ENCODE measurements around the gene NOB1. TPM values are rescaled to one million over a fixed set of nuclear protein-coding genes. Genes with fewer than 3 reads are reported as not detected.

The NOB1 gene
- total and polyA plus RNA-seq, 3 donors from 2014 or later = 29.5 to 42.6 (median 34.6) TPM

GRCh38 chr16:69693916-69694315 lies 60.8 kb downstream of the NOB1 start:
- Histone ChIP-seq H3K9me3 (no peaks in the 10 kb centered on the region), H3K36me3 (ENCODE audit: low read depth, missing control alignments) (no peaks in the 10 kb centered on the region), H3K4me1 (no peaks in the 10 kb centered on the region), H3K27ac (no peak overlapping the region), H3K4me3 (no peak overlapping the region), H3K27me3 (no peaks in the 10 kb centered on the region)
- intact Hi-C loops (cut with DNase I; ENCODE audit: low total_unique reads) = no loop called here
- WGBS, 2 donors = 95 to 97% methylated on average over 2 of the region's 2 CpGs
- no peak for TF ChIP-seq POLR2A (IDR thresholded peaks at IDR 0.05)
- TF ChIP-seq CTCF (IDR thresholded peaks at IDR 0.05) = no peak
- DNase-seq = no peak

- H3K27me3 ChIP-seq = no peaks in the 10 kb centered on the region
- H3K36me3 ChIP-seq (ENCODE audit: low read depth, missing control alignments) = no peaks in the 10 kb centered on the region
- no peak overlapping the region for H3K27ac ChIP-seq
- no peak overlapping the region for H3K4me3 ChIP-seq
- intact Hi-C loops (cut with DNase I; ENCODE audit: low total_unique reads) = no loop called here
- no peaks in the 10 kb centered on the region for H3K9me3 ChIP-seq
- 63 to 68% methylated on average over 4 of the region's 4 CpGs for WGBS, 2 donors
- TF ChIP-seq POLR2A (IDR thresholded peaks at IDR 0.05) = no peak
- TF ChIP-seq CTCF (IDR thresholded peaks at IDR 0.05) = no peak
- no peaks in the 10 kb centered on the region for H3K4me1 ChIP-seq
- DNase-seq = no peak
Measured at GRCh38 chr16:69691980-69692911, 62.5 kb downstream of the NOB1 start.

Small RNA genes within 50 kb of the gene (small RNA-seq; reads per million reads assigned to genes)
- gene RF00091 = 0 reads per million in 2 donors

Other genes with a start within 250 kb of the NOB1 start
- gene NFAT5, start 189.0 kb downstream of the NOB1 start, total RNA-seq = 100 to 1,000 TPM in 1 of 2 donors, 10 to 100 TPM in 1; 72.4 to 101 TPM
- 20.5 TPM for gene NFAT5, start 189.0 kb downstream of the NOB1 start, polyA plus RNA-seq (ENCODE audit: insufficient read depth, low read depth, low replicate concordance)
- 10 to 100 TPM in 1 of 2 donors, 1 to 10 TPM in 1; 6.6 to 10.1 TPM for gene NQO1, start 28.4 kb downstream of the NOB1 start, total RNA-seq
- gene NQO1, start 28.4 kb downstream of the NOB1 start, polyA plus RNA-seq (ENCODE audit: insufficient read depth, low read depth, low replicate concordance) = 13.5 TPM
- 10 to 100 TPM; 57.6 to 60.6 TPM for gene WWP2, start 7.4 kb upstream of the NOB1 start, total RNA-seq
- 46.4 TPM for gene WWP2, start 7.4 kb upstream of the NOB1 start, polyA plus RNA-seq (ENCODE audit: insufficient read depth, low read depth, low replicate concordance)
- gene CLEC18A, start 196.4 kb upstream of the NOB1 start, total RNA-seq = 10 to 100 TPM; 12.6 to 15.7 TPM
- gene CLEC18A, start 196.4 kb upstream of the NOB1 start, polyA plus RNA-seq (ENCODE audit: insufficient read depth, low read depth, low replicate concordance) = 10.0 TPM